GM18907 (cell line): Measurements from ENCODE around the gene SF3A2.

Source experiments
- ATAC-seq: cut with Tn5 transposase; IDR thresholded peaks from one replicate; pipeline ENCODE4 v1.9.1; 2021; ENCODE audit warnings: mild to moderate bottlenecking, moderate library complexity; ENCODE audit not compliant: unreplicated experiment

Gene SF3A2

GRCh38 chr19:2252055-2252796 lies 15.6 kb downstream of the SF3A2 start:
- ATAC-seq, result no peak

- no peak for ATAC-seq
Observed at GRCh38 chr19:2252797-2253105, 16.1 kb downstream of the SF3A2 start.

GRCh38 chr19:2253106-2254063 lies 16.8 kb downstream of the SF3A2 start:
- ATAC-seq, result no peak

GRCh38 chr19:2254064-2254872 lies 17.6 kb downstream of the SF3A2 start:
- ATAC-seq, result no peak

GRCh38 chr19:2255112-2255845 lies 18.7 kb downstream of the SF3A2 start:
- ATAC-seq, result no peak

GRCh38 chr19:2255982-2256685 lies 19.5 kb downstream of the SF3A2 start, which contains the start of gene JSRP1:
JSRP1 (minus strand) TSS chr19:2256417; CDS start chr19:2255314, 1,103 bp downstream.
- ATAC-seq, result no peak

GRCh38 chr19:2259336-2259735 lies 22.7 kb downstream of the SF3A2 start:
- no peak for ATAC-seq

GRCh38 chr19:2260341-2260805 lies 23.7 kb downstream of the SF3A2 start:
- no peak for ATAC-seq

- no peak for ATAC-seq
Observed at GRCh38 chr19:2261438-2262172, 25.0 kb downstream of the SF3A2 start.

- no peak for ATAC-seq
Observed at GRCh38 chr19:2266183-2266993, 29.8 kb downstream of the SF3A2 start.

GRCh38 chr19:2268480-2268830 lies 31.8 kb downstream of the SF3A2 start:
- no peak for ATAC-seq

GRCh38 chr19:2268861-2269243 lies 32.2 kb downstream of the SF3A2 start:
- ATAC-seq, result no peak

GRCh38 chr19:2269244-2270156 lies 32.9 kb downstream of the SF3A2 start:
- peak; percentile 60 for ATAC-seq

- ATAC-seq, result no peak
Observed at GRCh38 chr19:2270157-2270422, 33.5 kb downstream of the SF3A2 start.

GRCh38 chr19:2270423-2271233 lies 34.0 kb downstream of the SF3A2 start:
- no peak for ATAC-seq

- ATAC-seq, result no peak
Observed at GRCh38 chr19:2271234-2272103, 34.8 kb downstream of the SF3A2 start.
